SU-DHL-6 (cell line): ENCODE results near the gene SYTL1.

Experiments
- H2AFZ ChIP-seq: fragments of 200-600 bp; sonication (generic); 2 replicates; pipeline ENCODE4 v1.6.1; 2014; ENCODE audit warnings: low read depth, mild to moderate bottlenecking, moderate library complexity, mixed read lengths, antibody characterized with exemption, low read length; ENCODE audit not compliant: severe bottlenecking
- H3F3A ChIP-seq: fragments of 200-600 bp; shearing (Covaris generic); 2 replicates; pipeline ENCODE4 v1.6.0; 2016; ENCODE audit warnings: antibody characterized with exemption, mild to moderate bottlenecking; ENCODE audit not compliant: insufficient read depth
- H3K27ac ChIP-seq: fragments of 200-600 bp; sonication (generic); 2 replicates; pipeline ENCODE4 v1.5.1; 2016; ENCODE audit warnings: low read depth, mild to moderate bottlenecking, low read length, moderate library complexity, mixed read lengths
- H3K27me3 ChIP-seq: fragments of 200-600 bp; sonication (generic), shearing (Covaris generic); 2 replicates; pipeline ENCODE4 v1.6.0; 2014; ENCODE audit warnings: mild to moderate bottlenecking, low read length
- H3K36me3 ChIP-seq: fragments of 200-600 bp; sonication (generic); 2 replicates; pipeline ENCODE4 v1.6.1; 2014; ENCODE audit warnings: mild to moderate bottlenecking, low read length, mixed read lengths
- H3K4me2 ChIP-seq: fragments of 300-600, 200-600 bp; shearing (Covaris generic), sonication (generic); 2 replicates; pipeline ENCODE4 v1.6.0; 2014; ENCODE audit warnings: low read length, low read depth, mild to moderate bottlenecking; ENCODE audit not compliant: poor library complexity, severe bottlenecking
- H3K4me3 ChIP-seq: fragments of 200-600 bp; sonication (generic); 2 replicates; pipeline ENCODE4 v1.5.1; 2014; ENCODE audit warnings: antibody characterized with exemption, low read length, mild to moderate bottlenecking, mixed read lengths; ENCODE audit not compliant: insufficient read depth, poor library complexity, severe bottlenecking
- H3K79me2 ChIP-seq: fragments of 200-600 bp; sonication (generic); 2 replicates; pipeline ENCODE4 v1.6.1; 2014; ENCODE audit warnings: mild to moderate bottlenecking, low read length, moderate library complexity; ENCODE audit not compliant: insufficient read depth
- H3K9ac ChIP-seq: fragments of 200-600 bp; sonication (generic); 2 replicates; pipeline ENCODE4 v1.7.0; 2014; ENCODE audit warnings: mild to moderate bottlenecking, low read length
- H3K9me2 ChIP-seq: fragments of 200-600 bp; sonication (generic); replicated peaks from 2 replicates; pipeline ENCODE4 v1.6.1; 2014; ENCODE audit warnings: low read length; ENCODE audit not compliant: insufficient read depth
- H3K9me3 ChIP-seq: fragments of 200-600 bp; sonication (generic); 2 replicates; pipeline ENCODE4 v1.6.1; 2014; ENCODE audit warnings: low read length, mixed read lengths; ENCODE audit not compliant: insufficient read depth
- H4K20me1 ChIP-seq: fragments of 200-600 bp; sonication (generic); 2 replicates; pipeline ENCODE4 v1.6.1; 2014; ENCODE audit warnings: low read depth, mild to moderate bottlenecking, antibody characterized with exemption, low read length, moderate library complexity, mixed read lengths
- EZH2phosphoT487 ChIP-seq: fragments of 200-600 bp; sonication (generic), shearing (Covaris generic); conservative IDR thresholded peaks from 2 replicates; pipeline ENCODE4 v1.6.1; 2018; ENCODE audit warnings: mild to moderate bottlenecking, antibody characterized with exemption, low read length, moderate library complexity, mixed read lengths
- TF ChIP-seq, protein P1 (sequence below): fragments of 200-600 bp; sonication (generic); IDR thresholded peaks from one replicate; pipeline ENCODE4 v1.5.1; 2017; ENCODE audit warnings: antibody characterized with exemption, mild to moderate bottlenecking, low read length, moderate library complexity; ENCODE audit not compliant: insufficient read depth, poor library complexity, severe bottlenecking

The SYTL1 gene

DNA sequence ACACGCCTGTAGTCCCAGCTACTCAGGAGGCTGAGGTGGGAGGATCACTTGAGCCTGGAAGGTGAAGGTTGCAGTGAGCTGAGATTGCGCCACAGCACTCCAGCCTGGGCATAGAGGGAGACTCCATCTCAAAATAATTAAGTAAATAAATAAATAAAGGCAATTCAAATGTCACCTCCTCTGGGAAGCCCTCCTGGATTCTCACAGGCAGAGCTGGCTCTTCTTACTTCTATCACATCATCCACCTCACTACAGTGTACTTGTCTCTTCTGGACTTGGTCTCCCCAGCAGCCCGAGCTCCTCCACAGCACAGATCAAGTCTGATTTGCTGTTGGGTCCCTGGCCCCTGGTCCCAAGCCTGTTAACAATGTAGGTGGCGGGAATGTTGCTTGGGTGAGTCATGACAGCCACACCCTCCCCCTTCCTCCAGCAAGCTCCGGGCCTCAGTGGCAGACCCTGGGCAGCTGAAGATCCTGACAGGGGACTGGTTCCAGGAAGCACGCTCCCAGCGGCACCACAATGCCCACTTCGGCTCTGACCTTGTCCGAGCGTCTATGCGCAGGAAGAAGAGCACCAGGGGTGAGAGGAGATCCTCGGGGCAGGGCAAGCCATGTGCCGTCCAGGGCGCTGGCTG is 5.3 kb downstream of the SYTL1 start:
- Histone ChIP-seq H3K9me3 (no peaks in the 10 kb centered on the region), H4K20me1 (no peaks in the 10 kb centered on the region), H3K27me3 (no peaks in the 10 kb centered on the region), H3K4me3 (no peak overlapping the region), H3K9ac (no peak overlapping the region), H3F3A (0 out of 2 replicates have a peak, but pooled peaks cover 9% of the 10 kb centered on the region), H3K36me3 (no peaks in the 10 kb centered on the region), H3K4me2 (no peak overlapping the region), H3K27ac (no peak overlapping the region), H3K9me2 (no peaks in the 10 kb centered on the region), H2AFZ (no peak overlapping the region), H3K79me2 (peaks cover 3% of the 10 kb centered on the region; the same call in 1 of the 2 replicates)
- TF ChIP-seq, protein P1, sequence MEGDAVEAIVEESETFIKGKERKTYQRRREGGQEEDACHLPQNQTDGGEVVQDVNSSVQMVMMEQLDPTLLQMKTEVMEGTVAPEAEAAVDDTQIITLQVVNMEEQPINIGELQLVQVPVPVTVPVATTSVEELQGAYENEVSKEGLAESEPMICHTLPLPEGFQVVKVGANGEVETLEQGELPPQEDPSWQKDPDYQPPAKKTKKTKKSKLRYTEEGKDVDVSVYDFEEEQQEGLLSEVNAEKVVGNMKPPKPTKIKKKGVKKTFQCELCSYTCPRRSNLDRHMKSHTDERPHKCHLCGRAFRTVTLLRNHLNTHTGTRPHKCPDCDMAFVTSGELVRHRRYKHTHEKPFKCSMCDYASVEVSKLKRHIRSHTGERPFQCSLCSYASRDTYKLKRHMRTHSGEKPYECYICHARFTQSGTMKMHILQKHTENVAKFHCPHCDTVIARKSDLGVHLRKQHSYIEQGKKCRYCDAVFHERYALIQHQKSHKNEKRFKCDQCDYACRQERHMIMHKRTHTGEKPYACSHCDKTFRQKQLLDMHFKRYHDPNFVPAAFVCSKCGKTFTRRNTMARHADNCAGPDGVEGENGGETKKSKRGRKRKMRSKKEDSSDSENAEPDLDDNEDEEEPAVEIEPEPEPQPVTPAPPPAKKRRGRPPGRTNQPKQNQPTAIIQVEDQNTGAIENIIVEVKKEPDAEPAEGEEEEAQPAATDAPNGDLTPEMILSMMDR, result no peak
- no peak for TF ChIP-seq EZH2phosphoT487

DNA sequence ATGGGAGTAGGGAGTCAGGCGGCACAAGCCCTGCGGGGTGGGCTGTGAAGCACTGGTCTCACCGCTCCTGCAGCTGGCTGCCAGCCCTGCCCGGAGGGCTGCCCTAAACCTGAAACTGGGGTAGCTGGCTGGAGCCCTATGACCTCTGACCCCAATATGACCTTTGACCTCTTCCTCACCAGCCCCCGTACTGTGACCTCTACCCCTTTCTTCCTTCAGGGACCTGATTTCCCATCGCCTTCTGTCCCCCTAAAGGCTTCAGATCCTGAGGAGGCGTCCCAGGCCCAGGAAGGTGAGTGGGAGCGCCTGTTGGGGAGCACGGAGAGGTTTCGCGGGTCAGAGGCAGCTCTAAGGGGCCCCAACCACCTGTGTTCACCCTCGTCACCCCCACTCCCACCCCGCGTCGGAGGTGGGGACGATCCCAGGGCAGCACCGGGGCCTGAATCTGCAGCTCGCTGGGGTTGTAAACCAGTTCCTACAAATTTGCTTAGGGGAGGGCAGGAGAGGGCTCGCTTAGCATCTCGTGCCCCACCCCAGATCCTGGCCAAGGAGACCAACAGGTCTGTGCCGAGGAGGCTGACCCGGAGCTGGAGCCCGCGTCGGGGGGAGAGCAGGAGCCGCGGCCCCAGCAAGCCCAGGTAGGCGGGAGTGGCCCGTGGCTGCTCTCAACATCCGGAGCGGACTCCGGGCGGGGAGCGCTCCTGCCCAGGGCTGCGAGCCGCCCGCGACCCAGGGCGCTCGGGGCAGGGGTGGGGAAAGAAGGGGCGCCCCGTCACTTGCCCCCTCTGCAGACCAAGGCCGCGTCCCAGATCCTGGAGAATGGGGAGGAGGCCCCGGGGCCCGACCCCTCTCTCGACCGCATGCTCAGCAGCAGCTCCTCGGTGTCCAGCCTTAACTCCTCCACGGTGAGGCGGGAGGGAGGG is 7.3 kb downstream of the SYTL1 start:
- H3K4me2 ChIP-seq, result peak overlapping the region; percentile 67
- H4K20me1 ChIP-seq, result no peaks in the 10 kb centered on the region
- TF ChIP-seq, protein P1, result no peak
- TF ChIP-seq EZH2phosphoT487, result no peak
- no peaks in the 10 kb centered on the region for H3K9me3 ChIP-seq
- no peak overlapping the region for H3K27ac ChIP-seq
- peak overlapping the region; percentile 31 for H3K4me3 ChIP-seq
- H3K79me2 ChIP-seq, result no peaks in the 10 kb centered on the region
- H3K9ac ChIP-seq, result peak overlapping the region; percentile 48
- peak overlapping the region; percentile 36 for H2AFZ ChIP-seq
- no peaks in the 10 kb centered on the region for H3K36me3 ChIP-seq
- no peaks in the 10 kb centered on the region for H3F3A ChIP-seq
- H3K9me2 ChIP-seq, result no peaks in the 10 kb centered on the region
- no peaks in the 10 kb centered on the region for H3K27me3 ChIP-seq

DNA sequence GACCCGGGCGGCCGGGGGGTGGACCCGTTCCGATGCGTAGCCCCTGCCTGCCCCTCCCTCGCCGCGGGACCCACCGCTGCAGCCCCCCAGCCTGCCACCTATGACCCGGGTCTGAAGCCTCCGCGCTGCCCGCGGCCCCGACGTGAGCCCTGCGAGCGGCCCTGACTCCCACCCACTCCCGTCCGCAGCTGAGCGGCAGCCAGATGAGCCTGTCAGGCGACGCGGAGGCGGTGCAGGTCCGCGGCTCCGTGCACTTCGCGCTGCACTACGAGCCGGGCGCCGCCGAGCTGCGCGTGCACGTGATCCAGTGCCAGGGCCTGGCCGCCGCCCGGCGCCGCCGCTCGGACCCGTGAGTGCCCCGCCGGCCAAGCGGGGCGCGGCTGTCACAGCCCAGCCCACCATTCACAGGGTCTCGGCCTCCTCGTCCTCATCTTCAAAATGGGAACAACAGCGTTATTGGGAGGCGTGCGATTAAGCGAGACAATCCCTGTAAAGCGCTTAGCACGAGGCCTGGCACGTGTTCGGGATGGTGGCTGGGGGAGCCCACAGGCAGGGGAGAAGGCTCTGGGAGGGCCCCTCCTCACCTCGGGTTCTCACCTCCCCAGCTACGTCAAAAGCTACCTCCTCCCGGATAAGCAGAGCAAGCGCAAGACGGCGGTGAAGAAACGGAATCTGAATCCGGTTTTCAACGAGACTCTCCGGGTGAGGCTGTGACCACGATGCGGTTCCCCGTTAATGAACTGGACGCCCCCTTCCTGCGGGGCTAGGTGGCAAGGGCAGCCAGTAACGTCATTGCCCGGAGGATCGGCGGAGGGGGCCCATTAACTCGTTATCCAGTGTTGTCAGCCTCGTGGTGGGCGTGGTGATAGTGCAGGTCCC is 8.2 kb downstream of the SYTL1 start:
- H3K27ac ChIP-seq, result no peak overlapping the region
- no peak overlapping the region for H3K9ac ChIP-seq
- no peak overlapping the region for H3K4me3 ChIP-seq
- TF ChIP-seq, protein P1, result no peak
- TF ChIP-seq EZH2phosphoT487, result no peak
- no peak overlapping the region for H3K4me2 ChIP-seq
- H4K20me1 ChIP-seq, result no peaks in the 10 kb centered on the region
- H3K27me3 ChIP-seq, result no peaks in the 10 kb centered on the region
- H3K79me2 ChIP-seq, result no peaks in the 10 kb centered on the region
- H2AFZ ChIP-seq, result no peak overlapping the region
- H3K9me3 ChIP-seq, result no peaks in the 10 kb centered on the region
- no peaks in the 10 kb centered on the region for H3K9me2 ChIP-seq
- H3F3A ChIP-seq, result no peaks in the 10 kb centered on the region
- H3K36me3 ChIP-seq, result no peaks in the 10 kb centered on the region
